ENCODE data around the gene ST3GAL5. TPM values are rescaled to one million over a fixed set of nuclear protein-coding genes. Genes with fewer than 3 reads are reported as not detected.

Gene ST3GAL5
- total RNA-seq, 4 donors from 2014 or later: 10.8 to 23.9 (median 16.5) TPM

- no peak for DNase-seq
- no peaks in the 10 kb centered on the region for H3K4me1 ChIP-seq
- no peak overlapping the region for H3K4me3 ChIP-seq
- H3K36me3 ChIP-seq: no peaks in the 10 kb centered on the region
- no peaks in the 10 kb centered on the region for H3K9me3 ChIP-seq
- no peaks in the 10 kb centered on the region for H3K27me3 ChIP-seq
- TF ChIP-seq CTCF (IDR thresholded peaks at IDR 0.05) (no peak), POLR2A (IDR thresholded peaks at IDR 0.05) (no peak)
- no peak overlapping the region for H3K27ac ChIP-seq
These were observed 9.9 kb downstream of the ST3GAL5 start for GRCh38 chr2:85878719-85879370.

GRCh38 chr2:85875350-85876050, 13.3 kb downstream of the ST3GAL5 start:
- no peaks in the 10 kb centered on the region for H3K27me3 ChIP-seq
- no peaks in the 10 kb centered on the region for H3K9me3 ChIP-seq
- no peak overlapping the region for H3K27ac ChIP-seq
- H3K4me1 ChIP-seq: no peaks in the 10 kb centered on the region
- TF ChIP-seq CTCF (IDR thresholded peaks at IDR 0.05) (no peak), POLR2A (IDR thresholded peaks at IDR 0.05) (no peak)
- H3K36me3 ChIP-seq: no peaks in the 10 kb centered on the region
- no peak for DNase-seq
- no peak overlapping the region for H3K4me3 ChIP-seq

- Histone ChIP-seq H3K27ac (no peak overlapping the region), H3K4me1 (no peaks in the 10 kb centered on the region), H3K9me3 (no peaks in the 10 kb centered on the region), H3K36me3 (no peaks in the 10 kb centered on the region), H3K4me3 (no peak overlapping the region), H3K27me3 (no peaks in the 10 kb centered on the region)
- TF ChIP-seq CTCF (IDR thresholded peaks at IDR 0.05) (peak in 1 of 6 experiments; percentile 20), POLR2A (IDR thresholded peaks at IDR 0.05) (no peak)
- DNase-seq: no peak
These were observed 15.1 kb downstream of the ST3GAL5 start for GRCh38 chr2:85873679-85874078.

GRCh38 chr2:85872536-85873161, 16.1 kb downstream of the ST3GAL5 start:
- no peaks in the 10 kb centered on the region for H3K4me1 ChIP-seq
- H3K4me3 ChIP-seq: no peak overlapping the region
- TF ChIP-seq POLR2A (IDR thresholded peaks at IDR 0.05): no peak
- TF ChIP-seq CTCF (IDR thresholded peaks at IDR 0.05): no peak
- no peaks in the 10 kb centered on the region for H3K27me3 ChIP-seq
- no peak for DNase-seq
- no peak overlapping the region for H3K27ac ChIP-seq
- H3K36me3 ChIP-seq: no peaks in the 10 kb centered on the region
- no peaks in the 10 kb centered on the region for H3K9me3 ChIP-seq

GRCh38 chr2:85871494-85872164, 17.2 kb downstream of the ST3GAL5 start:
- no peak for DNase-seq
- Histone ChIP-seq H3K36me3 (no peaks in the 10 kb centered on the region), H3K4me1 (no peaks in the 10 kb centered on the region), H3K4me3 (no peak overlapping the region), H3K27ac (no peak overlapping the region), H3K27me3 (no peaks in the 10 kb centered on the region), H3K9me3 (no peaks in the 10 kb centered on the region)
- TF ChIP-seq POLR2A (IDR thresholded peaks at IDR 0.05): no peak
- no peak for TF ChIP-seq CTCF (IDR thresholded peaks at IDR 0.05)
